GM18511 (cell line): ENCODE results near the gene GATD1.

ENCODE experiments used
- ATAC-seq: cut with Tn5 transposase; IDR thresholded peaks from one replicate; pipeline ENCODE4 v1.9.1; 2021; ENCODE audit warnings: mild to moderate bottlenecking, moderate library complexity; ENCODE audit not compliant: unreplicated experiment

Gene GATD1

GRCh38 chr11:729492-730074 lies 47.7 kb downstream of the GATD1 start:
- no peak for ATAC-seq

DNA sequence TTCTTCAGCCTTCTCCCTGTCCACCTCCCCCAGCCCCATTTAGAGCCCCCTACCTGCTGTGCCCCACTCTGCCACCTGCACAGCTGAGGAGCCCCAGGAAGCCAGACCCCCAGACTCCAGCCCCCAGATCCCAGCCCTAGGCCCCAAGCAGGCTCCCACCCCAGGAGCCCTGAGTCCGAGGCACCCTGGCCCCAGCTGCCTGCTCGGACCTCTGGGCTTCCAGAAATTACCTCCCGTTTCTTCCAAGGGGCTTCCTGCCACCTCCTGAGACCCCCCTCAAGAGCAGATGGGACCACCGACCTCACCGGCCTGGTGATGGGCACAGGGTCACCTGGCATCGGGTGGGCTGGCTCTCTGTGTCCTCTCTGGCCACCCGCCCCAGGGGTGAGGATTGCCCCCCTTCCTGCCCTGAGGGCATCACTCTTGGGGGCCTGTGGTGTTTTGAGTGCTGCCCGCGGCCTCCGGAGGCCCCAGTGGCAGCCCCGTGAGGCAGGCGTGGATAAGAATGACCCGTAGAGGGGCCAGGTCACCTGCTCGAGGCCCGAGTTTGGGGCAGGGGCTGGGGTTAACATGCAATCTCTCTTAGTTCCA lies 48.3 kb downstream of the GATD1 start:
- ATAC-seq: no peak

DNA sequence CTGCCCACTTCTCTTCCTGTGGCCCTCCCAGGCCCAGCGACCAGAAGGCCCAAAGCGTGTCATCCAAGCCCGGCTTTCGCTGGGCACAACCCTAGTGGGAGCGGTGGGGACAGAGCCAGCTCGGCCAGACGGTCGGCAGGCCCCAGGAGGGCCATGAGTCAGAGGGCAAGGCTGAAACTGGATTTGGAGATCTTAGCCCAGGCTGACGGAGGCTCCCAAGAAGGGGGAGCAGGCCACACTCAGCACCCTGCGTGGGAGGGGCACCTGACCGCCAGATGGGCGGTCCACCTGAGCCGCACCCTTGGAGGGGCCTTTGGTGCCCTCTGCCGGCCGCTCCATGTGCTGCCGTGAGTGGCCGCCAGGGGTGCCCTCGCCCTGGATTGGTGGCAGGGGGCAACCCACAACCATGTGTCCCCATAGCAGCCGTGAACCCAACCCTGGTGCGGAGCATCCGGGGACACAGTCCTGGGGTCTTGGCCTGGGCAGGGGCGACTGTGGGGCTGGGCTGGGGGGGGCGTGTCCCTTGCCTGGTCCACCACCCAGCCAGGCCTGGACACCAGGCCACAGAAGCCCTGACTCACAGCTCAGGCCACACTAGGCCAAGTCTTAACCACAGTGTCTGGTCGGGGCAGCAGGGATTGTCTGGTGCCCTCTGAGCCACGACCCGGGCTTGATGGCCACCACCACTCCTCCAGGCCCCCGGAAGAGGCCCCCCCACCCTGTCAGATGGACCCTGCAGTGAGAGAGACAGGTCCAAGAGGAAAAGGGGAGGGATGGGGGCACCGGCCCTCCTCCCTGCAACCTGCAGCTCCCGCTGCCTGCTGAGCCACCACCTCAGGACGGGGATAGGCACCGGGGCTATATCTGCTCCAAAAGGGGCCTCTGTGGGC lies 49.2 kb downstream of the GATD1 start:
- ATAC-seq: peak; percentile 51

DNA sequence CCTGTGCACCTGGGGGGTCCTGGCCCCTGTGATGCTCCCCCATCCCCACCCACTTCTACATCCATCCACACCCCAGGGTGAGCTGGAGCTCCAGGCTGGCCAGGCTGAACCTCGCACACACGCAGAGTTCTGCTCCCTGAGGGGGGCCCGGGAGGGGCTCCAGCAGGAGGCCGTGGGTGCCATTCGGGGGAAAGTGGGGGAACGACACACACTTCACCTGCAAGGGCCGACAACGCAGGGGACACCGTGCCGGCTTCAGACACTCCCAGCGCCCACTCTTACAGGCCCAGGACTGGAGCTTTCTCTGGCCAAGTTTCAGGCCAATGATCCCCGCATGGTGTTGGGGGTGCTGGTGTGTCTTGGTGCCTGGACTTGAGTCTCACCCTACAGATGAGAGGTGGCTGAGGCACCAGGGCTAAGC lies 50.0 kb downstream of the GATD1 start:
- ATAC-seq: no peak

DNA sequence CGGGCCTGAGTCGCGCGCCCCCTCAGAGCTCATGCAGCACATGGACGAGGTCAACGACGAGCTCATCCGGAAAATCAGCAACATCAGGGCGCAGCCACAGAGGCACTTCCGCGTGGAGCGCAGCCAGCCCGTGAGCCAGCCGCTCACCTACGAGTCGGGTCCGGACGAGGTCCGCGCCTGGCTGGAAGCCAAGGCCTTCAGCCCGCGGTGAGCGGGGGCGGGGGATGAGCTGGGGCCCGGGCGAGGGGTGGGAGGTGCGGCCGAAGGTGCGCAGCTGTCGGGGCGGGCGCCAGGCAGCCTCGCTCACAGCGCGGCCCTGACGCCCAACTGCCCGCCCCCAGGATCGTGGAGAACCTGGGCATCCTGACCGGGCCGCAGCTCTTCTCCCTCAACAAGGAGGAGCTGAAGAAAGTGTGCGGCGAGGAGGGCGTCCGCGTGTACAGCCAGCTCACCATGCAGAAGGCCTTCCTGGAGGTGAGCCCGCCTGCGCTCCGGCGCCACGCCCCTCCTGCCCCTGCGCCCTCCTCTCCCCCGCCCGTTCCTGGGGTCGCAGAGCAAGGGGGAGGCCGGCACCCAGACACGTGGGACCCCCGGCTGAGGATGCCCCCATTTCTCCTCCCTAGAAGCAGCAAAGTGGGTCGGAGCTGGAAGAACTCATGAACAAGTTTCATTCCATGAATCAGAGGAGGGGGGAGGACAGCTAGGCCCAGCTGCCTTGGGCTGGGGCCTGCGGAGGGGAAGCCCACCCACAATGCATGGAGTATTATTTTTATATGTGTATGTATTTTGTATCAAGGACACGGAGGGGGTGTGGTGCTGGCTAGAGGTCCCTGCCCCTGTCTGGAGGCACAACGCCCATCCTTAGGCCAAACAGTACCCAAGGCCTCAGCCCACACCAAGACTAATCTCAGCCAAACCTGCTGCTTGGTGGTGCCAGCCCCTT lies 50.7 kb downstream of the GATD1 start:
- ATAC-seq: no peak

DNA sequence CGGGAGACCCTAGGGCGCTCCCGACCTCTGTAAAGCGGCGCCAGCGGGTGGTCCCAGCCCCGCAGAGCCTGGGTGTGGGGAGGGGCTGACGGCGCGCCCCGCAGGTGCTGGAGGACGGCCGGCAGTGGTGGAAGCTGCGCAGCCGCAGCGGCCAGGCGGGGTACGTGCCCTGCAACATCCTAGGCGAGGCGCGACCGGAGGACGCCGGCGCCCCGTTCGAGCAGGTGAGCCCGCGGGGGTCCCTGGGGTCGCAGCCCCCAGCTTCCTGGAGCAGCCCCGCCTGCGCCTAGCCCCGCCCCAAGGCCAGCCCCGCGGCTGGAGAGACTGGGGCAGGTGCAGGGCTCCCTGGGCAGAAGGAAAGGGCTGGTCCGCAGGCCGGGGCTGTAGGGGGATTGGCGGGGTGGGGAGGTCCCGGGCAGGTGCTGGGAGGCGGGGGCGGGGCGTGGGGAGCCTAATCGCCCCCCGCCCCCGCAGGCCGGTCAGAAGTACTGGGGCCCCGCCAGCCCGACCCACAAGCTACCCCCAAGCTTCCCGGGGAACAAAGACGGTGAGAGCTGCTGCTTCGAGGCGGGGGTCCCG lies 51.6 kb downstream of the GATD1 start:
- ATAC-seq: no peak

DNA sequence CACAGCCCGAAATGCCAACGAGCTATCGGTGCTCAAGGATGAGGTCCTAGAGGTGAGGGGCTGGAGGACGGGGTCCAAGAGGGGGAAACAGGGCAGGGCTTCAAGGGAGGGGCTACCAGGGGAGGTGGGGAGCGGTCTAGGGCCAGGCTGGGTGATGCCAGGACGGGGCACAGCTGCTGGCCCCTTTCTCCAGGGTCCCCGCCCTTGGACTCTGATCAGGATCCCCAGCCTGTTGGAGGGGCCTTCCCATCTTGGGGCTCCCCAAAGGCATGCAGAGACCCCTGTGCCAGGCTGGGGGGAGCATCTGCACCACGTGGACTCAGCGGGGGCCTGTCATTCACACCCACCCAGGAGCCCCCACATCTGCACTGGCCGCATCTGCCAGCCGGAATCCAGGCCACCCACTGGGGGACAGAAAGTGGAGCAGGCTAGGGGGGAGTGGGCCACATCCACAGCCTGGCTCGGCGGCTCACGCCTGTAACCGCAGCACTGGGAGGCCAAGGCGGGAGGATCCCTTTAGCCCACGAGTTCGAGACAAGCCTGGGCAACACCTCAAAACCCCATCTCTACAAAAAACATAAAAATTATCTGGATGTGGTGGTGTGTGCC lies 52.4 kb downstream of the GATD1 start:
- no peak for ATAC-seq

DNA sequence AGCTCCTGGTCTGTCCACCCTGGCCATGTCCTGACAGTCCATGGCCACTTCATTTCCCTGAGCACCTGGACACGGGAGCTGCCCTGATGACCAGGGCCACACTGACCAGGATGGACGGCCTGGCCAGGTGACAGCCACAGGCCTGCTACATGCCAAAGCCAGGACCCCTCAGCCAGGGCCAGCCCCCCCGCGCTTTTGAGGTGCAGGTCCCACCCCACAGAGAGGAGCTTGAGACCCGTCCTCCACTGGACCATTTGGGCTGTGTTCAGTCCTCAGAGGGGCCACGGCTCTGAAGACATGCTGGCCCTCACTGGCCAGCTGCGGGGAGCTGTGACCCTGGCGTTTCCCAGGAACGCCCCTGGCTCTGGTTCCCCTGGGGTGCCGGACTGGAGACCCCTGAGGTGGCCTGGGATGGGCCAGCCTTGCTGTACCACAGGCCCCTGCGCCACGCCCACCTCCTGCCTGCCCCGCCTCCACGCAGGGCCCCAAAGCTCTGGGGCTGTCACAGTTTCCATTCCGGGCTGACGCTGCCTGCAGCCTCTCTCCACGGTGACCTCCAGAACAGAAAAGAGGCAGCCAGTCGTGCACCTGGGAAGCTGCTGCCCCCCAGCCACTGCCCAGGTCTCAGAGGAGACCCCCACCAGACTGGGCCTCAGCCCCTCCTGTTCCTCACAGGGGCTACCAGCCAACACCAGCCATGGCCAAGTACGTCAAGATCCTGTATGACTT lies 53.1 kb downstream of the GATD1 start:
- no peak for ATAC-seq

DNA sequence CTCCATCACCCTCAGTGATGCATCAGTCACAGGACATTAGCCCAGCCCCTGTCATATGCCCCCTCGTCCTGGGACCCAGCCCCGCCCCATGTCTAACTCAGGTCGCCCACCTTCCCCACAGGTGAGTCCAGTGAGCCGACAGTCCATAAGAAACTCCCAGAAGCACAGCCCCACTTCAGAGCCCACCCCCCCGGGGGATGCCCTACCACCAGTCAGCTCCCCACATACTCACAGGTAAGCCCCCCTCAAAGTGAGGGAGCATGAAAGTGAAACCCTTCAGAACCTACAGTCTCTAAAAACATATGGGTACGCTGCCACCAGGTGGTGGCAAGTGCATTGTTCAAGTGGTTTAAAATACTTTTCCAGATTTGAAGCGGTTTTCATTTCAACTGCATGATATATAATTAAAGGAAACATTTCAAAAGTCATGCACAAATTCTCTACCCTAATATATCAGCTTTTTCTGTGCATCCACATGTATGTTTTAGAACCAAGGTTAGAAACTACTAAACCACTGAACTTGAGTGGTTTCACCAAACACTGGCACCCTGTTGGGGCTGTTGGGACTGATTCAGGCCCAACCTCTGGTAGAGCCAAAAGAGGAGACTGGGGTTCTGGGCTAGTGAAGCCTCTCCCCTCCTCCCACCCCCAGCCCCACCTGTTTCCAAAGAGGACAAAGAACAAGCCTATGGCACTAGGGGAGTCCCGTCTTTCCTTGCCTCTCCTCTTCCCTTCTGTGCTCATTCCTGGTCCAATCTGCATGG lies 54.0 kb downstream of the GATD1 start:
- ATAC-seq: no peak

DNA sequence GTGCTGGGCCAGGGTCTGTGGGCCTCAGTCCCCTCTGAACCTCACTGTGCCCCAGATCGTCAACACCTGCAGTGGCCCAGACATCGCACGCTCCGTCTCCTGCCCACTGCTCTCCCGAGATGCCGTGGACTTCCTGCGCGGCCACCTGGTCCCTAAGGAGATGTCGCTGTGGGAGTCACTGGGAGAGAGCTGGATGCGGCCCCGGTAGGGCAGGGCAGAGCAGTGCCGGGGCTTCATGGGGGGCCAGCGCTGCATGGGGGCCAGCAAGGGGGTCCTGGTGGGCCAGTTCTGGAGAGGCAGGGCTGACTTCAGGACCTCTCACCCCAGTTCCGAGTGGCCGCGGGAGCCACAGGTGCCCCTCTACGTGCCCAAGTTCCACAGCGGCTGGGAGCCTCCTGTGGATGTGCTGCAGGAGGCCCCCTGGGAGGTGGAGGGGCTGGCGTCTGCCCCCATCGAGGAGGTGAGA lies 54.9 kb downstream of the GATD1 start:
- no peak for ATAC-seq

- ATAC-seq: no peak
Observed at GRCh38 chr11:721741-722345, 55.4 kb downstream of the GATD1 start.

GRCh38 chr11:721247-721740 lies 56.0 kb downstream of the GATD1 start:
- no peak for ATAC-seq

DNA sequence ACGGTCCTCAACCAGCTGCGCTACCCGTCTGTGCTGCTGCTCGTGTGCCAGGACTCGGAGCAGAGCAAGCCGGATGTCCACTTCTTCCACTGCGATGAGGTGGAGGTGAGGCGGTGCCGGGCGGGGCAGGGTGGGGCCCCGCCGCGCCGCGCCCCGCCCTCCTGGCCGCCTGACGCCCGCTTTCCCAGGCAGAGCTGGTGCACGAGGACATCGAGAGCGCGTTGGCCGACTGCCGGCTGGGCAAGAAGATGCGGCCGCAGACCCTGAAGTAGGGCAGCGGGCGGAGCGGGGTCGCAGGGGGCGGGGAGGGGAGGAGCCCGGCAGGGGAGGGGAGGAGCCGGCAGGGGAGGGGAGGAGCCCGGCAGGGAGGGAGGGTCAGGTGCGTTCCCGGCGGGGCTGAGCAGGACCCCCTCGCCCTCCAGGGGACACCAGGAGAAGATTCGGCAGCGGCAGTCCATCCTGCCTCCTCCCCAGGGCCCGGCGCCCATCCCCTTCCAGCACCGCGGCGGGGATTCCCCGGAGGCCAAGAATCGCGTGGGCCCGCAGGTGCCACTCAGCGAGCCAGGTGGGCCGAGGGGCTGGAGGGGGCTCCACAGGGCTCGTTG lies 56.5 kb downstream of the GATD1 start:
- ATAC-seq: no peak

DNA sequence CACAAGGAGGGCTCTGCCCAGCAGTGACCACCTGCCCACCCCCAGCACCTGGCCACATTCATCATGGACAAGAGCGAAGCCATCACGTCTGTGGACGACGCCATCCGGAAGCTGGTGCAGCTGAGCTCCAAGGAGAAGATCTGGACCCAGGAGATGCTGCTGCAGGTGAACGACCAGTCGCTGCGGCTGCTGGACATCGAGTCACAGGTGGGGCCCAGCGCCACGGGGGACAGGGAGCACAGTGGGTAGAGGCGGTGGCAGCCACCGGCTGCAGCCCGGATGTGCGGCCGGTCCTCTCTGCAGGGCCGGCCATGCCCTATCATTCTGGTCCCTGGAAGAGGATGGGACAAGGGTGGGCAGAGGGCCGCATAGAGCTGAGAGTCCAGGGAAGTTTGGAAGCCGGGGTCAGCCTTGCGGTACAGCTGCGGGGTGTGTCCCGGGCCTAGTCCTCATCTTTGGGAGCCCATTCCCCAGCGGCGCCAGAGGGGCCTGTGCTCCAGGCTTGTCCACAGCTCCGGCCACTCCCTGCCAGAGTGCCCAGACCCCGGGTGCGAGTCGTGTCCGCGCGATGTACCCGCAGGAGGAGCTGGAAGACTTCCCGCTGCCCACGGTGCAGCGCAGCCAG lies 57.2 kb downstream of the GATD1 start:
- no peak for ATAC-seq

- ATAC-seq: no peak
Observed at GRCh38 chr11:719214-720016, 57.9 kb downstream of the GATD1 start.
